Mesendoderm (in vitro differentiated cells): Measurements from ENCODE around the gene SCN2B.
A peak's percentile ranks its signal among the peaks of the same experiment; 100 is the strongest.

Experiments used
- DNase-seq: peaks from one replicate; pipeline ENCODE4 v3.0.0; 2013
- H2AK5ac ChIP-seq: 2 replicates; pipeline ENCODE4 v1.6.1; 2013; ENCODE audit warnings: low read length, inconsistent platforms
- H2BK120ac ChIP-seq: 2 replicates; pipeline ENCODE4 v1.6.1; 2013; ENCODE audit warnings: low read depth, mild to moderate bottlenecking, low read length, moderate library complexity, mixed read lengths
- H2BK15ac ChIP-seq: replicated peaks from 2 replicates; pipeline ENCODE4 v1.6.1; 2013; ENCODE audit warnings: low read depth, mild to moderate bottlenecking, moderate library complexity
- H2BK5ac ChIP-seq: 2 replicates; pipeline ENCODE4 v1.6.1; 2013; ENCODE audit warnings: low read length, inconsistent platforms
- H3K18ac ChIP-seq: 2 replicates; pipeline ENCODE4 v1.6.1; 2013; ENCODE audit warnings: mild to moderate bottlenecking, low read length, mixed read lengths
- H3K23ac ChIP-seq: one replicate; pipeline ENCODE4 v1.6.1; 2013; ENCODE audit warnings: low read length
- H3K27ac ChIP-seq: 2 replicates; pipeline ENCODE4 v1.5.1; 2013; ENCODE audit warnings: low read depth, mild to moderate bottlenecking, inconsistent platforms, low read length, moderate library complexity
- H3K27me3 ChIP-seq: 2 replicates; pipeline ENCODE4 v1.6.1; 2013; ENCODE audit warnings: low read length, control low read depth, mild to moderate bottlenecking, inconsistent platforms; ENCODE audit not compliant: insufficient read depth, poor library complexity
- H3K36me3 ChIP-seq: 2 replicates; pipeline ENCODE4 v1.6.1; 2013; ENCODE audit warnings: low read length, inconsistent platforms; ENCODE audit not compliant: control insufficient read depth, insufficient read depth
- H3K4ac ChIP-seq: one replicate; pipeline ENCODE4 v1.6.1; 2013; ENCODE audit warnings: low read depth, mild to moderate bottlenecking, low read length, moderate library complexity
- H3K4me1 ChIP-seq: 2 replicates; pipeline ENCODE4 v1.6.1; 2013; ENCODE audit warnings: low read depth, low read length, inconsistent platforms; ENCODE audit not compliant: control insufficient read depth
- H3K4me2 ChIP-seq: 2 replicates; pipeline ENCODE4 v1.6.1; 2013; ENCODE audit warnings: low read length
- H3K4me3 ChIP-seq: 2 replicates; pipeline ENCODE4 v1.5.1; 2013; ENCODE audit warnings: mild to moderate bottlenecking, low read length
- H3K56ac ChIP-seq: one replicate; pipeline ENCODE4 v1.6.1; 2013; ENCODE audit warnings: low read length
- H3K79me1 ChIP-seq: 2 replicates; pipeline ENCODE4 v1.6.1; 2013; ENCODE audit warnings: low read length, inconsistent platforms
- H3K79me2 ChIP-seq: 2 replicates; pipeline ENCODE4 v1.6.1; 2013; ENCODE audit warnings: mild to moderate bottlenecking, low read length; ENCODE audit not compliant: control insufficient read depth, insufficient read depth
- H3K9ac ChIP-seq: 2 replicates; pipeline ENCODE4 v1.6.1; 2013; ENCODE audit warnings: low read length, inconsistent platforms
- H4K5ac ChIP-seq: one replicate; pipeline ENCODE4 v1.6.1; 2013; ENCODE audit warnings: low read length
- H4K8ac ChIP-seq: one replicate; pipeline ENCODE4 v1.6.1; 2013; ENCODE audit warnings: low read depth, mild to moderate bottlenecking, control low read depth, low read length, moderate library complexity
- WGBS: extraction: QIAGEN DNeasy Blood & Tissue Kit; methylation state at CpG from one replicate; pipeline ENCODE4 v1.1.7; 2013; ENCODE audit warnings: low lambda C conversion rate, missing lambda C conversion rate; ENCODE audit not compliant: insufficient coverage; ENCODE audit errors: extremely low coverage; 5-methylcytosine and 5-hydroxymethylcytosine counted together

Gene SCN2B

GRCh38 chr11:118148856-118149255 lies 27.6 kb downstream of the SCN2B start:
- Histone ChIP-seq H3K56ac (no peak overlapping the region), H3K23ac (no peak overlapping the region), H3K4ac (no peak overlapping the region), H2AK5ac (no peak overlapping the region), H3K9ac (no peak overlapping the region), H3K4me2 (no peak overlapping the region), H2BK5ac (no peak overlapping the region), H3K4me1 (no peaks in the 10 kb centered on the region), H4K5ac (no peak overlapping the region), H3K27me3 (peaks cover 21% of the 10 kb centered on the region), H2BK15ac (no peak overlapping the region), H3K79me1 (no peaks in the 10 kb centered on the region), H2BK120ac (no peak overlapping the region), H3K27ac (no peak overlapping the region), H3K18ac (no peak overlapping the region), H3K79me2 (no peaks in the 10 kb centered on the region), H4K8ac (no peak overlapping the region), H3K4me3 (no peak overlapping the region), H3K36me3 (no peaks in the 10 kb centered on the region)
- DNase-seq = no peak
- WGBS = no CpG with 5 or more reads among the region's 2 CpGs

DNA sequence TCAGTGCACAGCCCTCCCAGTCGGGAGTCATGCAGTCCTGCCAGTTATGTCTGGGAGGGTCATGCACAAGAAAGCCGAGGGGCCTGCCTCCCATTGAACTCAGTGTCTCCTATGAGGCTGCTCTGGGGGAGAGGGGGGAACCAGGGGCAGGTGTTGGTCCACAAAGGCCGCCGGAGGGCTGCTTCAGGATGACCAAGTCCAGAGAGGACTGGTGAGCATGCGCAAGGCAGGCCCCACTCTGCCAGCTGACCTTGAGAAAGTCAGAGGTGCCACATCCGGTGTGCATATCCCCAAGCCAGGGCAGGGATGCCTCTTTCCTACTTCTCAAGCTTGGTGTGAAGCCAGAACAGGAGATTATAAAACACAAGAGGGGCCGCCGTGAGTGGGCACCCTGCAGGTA lies 28.2 kb downstream of the SCN2B start:
- Histone ChIP-seq H4K5ac (no peak overlapping the region), H2BK5ac (no peak overlapping the region)

GRCh38 chr11:118147502-118147901 lies 28.9 kb downstream of the SCN2B start:
- no peaks in the 10 kb centered on the region for H3K79me2 ChIP-seq
- no peak overlapping the region for H2AK5ac ChIP-seq
- H3K18ac ChIP-seq = no peak overlapping the region
- no peak overlapping the region for H3K9ac ChIP-seq
- H3K56ac ChIP-seq = peak overlapping the region; percentile 28
- H3K36me3 ChIP-seq = no peaks in the 10 kb centered on the region
- no peak overlapping the region for H2BK120ac ChIP-seq
- no peaks in the 10 kb centered on the region for H3K4me1 ChIP-seq
- no peak overlapping the region for H3K4ac ChIP-seq
- H3K4me2 ChIP-seq = no peak overlapping the region
- peaks cover 13% of the 10 kb centered on the region for H3K27me3 ChIP-seq
- no peak overlapping the region for H3K23ac ChIP-seq
- WGBS = no CpG with 5 or more reads among the region's 3 CpGs
- H3K4me3 ChIP-seq = no peak overlapping the region
- DNase-seq = peak; percentile 82
- H2BK5ac ChIP-seq = no peak overlapping the region
- no peaks in the 10 kb centered on the region for H3K79me1 ChIP-seq
- H4K8ac ChIP-seq = no peak overlapping the region
- H4K5ac ChIP-seq = no peak overlapping the region
- no peak overlapping the region for H2BK15ac ChIP-seq
- no peak overlapping the region for H3K27ac ChIP-seq

More for the DNA sequence above, 28.2 kb downstream of the SCN2B start:
- no peaks in the 10 kb centered on the region for H3K4me1 ChIP-seq
- no peak overlapping the region for H4K8ac ChIP-seq
- peaks cover 16% of the 10 kb centered on the region for H3K27me3 ChIP-seq
- DNase-seq = no peak
- H3K4ac ChIP-seq = no peak overlapping the region
- H2AK5ac ChIP-seq = no peak overlapping the region
- no peak overlapping the region for H3K4me2 ChIP-seq
- no peak overlapping the region for H3K23ac ChIP-seq
- H3K79me2 ChIP-seq = no peaks in the 10 kb centered on the region
- H3K36me3 ChIP-seq = no peaks in the 10 kb centered on the region
- no peak overlapping the region for H2BK15ac ChIP-seq
- H3K27ac ChIP-seq = no peak overlapping the region
- no peak overlapping the region for H2BK120ac ChIP-seq
- H3K9ac ChIP-seq = no peak overlapping the region
- WGBS = no CpG with 5 or more reads among the region's 8 CpGs
- no peaks in the 10 kb centered on the region for H3K79me1 ChIP-seq
- H3K4me3 ChIP-seq = no peak overlapping the region
- no peak overlapping the region for H3K56ac ChIP-seq
- no peak overlapping the region for H3K18ac ChIP-seq

GRCh38 chr11:118146554-118146953 lies 29.9 kb downstream of the SCN2B start:
- Histone ChIP-seq H3K4me3 (no peak overlapping the region), H3K27me3 (peaks cover 7% of the 10 kb centered on the region), H2BK5ac (no peak overlapping the region), H2BK120ac (no peak overlapping the region), H3K4me1 (no peaks in the 10 kb centered on the region), H3K79me2 (no peaks in the 10 kb centered on the region), H3K79me1 (no peaks in the 10 kb centered on the region), H3K56ac (no peak overlapping the region), H3K4me2 (peak overlapping the region; percentile 8), H2BK15ac (no peak overlapping the region), H2AK5ac (no peak overlapping the region), H3K27ac (no peak overlapping the region), H3K18ac (no peak overlapping the region), H3K36me3 (no peaks in the 10 kb centered on the region), H3K9ac (no peak overlapping the region), H4K8ac (no peak overlapping the region), H3K4ac (no peak overlapping the region), H3K23ac (no peak overlapping the region), H4K5ac (no peak overlapping the region)
- no CpG with 5 or more reads among the region's 6 CpGs for WGBS
- DNase-seq = no peak

DNA sequence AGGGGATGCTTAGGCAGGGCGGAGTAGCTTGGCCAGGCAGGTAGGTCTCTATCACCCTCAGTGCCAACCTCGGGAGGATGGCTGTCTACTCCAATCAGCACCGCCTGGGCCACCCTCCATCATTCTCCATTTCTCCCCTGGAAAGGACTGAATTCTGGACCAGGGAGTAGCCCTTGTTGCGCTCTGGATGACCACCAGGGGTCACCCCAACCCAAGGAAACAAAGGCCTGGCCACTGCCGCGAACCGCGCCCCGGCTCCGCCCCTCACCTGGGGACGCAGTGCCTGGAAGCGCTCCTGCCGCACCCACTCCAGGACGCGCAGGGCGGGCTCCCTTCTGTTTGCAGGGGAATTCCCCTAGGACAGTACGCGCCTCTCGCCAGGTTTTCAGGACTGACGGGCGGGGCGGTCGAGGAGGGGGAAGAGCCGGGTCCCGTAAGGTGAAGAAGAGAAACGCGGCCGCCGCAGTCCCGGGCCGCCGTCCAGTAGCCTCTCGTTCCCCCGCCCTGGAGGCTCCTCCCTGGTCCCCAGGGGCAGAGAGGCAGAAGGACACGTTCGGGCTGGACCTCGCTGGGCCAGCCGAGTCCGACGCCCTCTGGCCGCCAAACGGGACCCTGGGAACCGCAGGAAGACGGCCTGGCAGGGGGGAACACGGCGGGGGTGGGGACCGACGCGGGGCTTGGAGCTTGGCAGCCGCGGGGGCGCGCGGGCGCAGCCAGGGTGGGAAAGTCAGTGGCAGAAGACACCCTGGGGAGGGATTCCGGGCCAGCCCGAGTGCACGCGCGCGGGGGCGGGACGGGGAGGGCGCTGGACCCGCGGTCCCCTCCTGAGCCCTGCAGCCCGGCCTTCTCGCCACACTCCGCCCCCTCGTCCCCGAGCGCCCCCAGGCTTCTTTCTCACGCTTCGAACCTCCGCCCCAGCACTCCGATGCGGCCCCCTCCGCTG lies 30.9 kb downstream of the SCN2B start:
- H2BK15ac ChIP-seq = no peak overlapping the region
- WGBS = no CpG with 5 or more reads among the region's 78 CpGs
- H3K4ac ChIP-seq = no peak overlapping the region
- H4K8ac ChIP-seq = no peak overlapping the region
- no peak overlapping the region for H3K27ac ChIP-seq
- no peaks in the 10 kb centered on the region for H3K36me3 ChIP-seq
- peak overlapping the region; percentile 12 for H3K4me2 ChIP-seq
- no peaks in the 10 kb centered on the region for H3K4me1 ChIP-seq
- H2AK5ac ChIP-seq = no peak overlapping the region
- H3K23ac ChIP-seq = no peak overlapping the region
- peaks cover 3% of the 10 kb centered on the region for H3K27me3 ChIP-seq
- no peak overlapping the region for H2BK120ac ChIP-seq
- H3K79me1 ChIP-seq = no peaks in the 10 kb centered on the region
- peak; percentile 87 for DNase-seq
- no peaks in the 10 kb centered on the region for H3K79me2 ChIP-seq
- no peak overlapping the region for H4K5ac ChIP-seq
- H3K4me3 ChIP-seq = peak overlapping the region; percentile 37
- H3K18ac ChIP-seq = no peak overlapping the region
- peak overlapping the region; percentile 14 for H3K9ac ChIP-seq
- H2BK5ac ChIP-seq = no peak overlapping the region
- H3K56ac ChIP-seq = peak overlapping the region; percentile 68
